Measurements from ENCODE around the gene ZFP36L2.

The ZFP36L2 gene

DNA sequence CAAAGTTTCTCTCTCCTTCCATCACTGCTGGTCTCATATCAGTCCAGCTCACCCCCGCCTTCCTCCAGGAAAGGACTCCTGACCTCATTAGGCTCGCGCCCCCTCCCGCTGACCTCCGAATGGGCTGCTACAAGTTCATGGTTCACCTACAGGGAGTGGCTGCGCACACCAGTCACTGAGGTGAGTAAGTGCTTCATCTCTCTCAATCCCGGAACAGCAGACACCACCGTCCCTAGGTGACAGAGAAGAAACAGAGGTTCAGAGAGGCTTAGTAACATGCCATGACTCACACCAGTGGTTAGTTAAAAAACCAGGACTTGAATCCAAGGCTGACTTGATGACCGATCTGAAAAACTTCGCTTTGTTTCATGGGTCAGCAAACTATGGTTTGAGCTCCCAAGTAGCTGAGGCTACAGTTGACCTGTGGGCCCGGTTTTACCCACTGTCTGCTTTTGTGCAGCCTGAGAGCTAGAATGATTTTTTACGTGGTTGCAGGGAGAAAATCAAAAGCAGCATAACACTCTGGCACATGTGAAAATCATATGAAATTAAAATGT lies 42.0 kb downstream of the ZFP36L2 start:
- no peak for DNase-seq

DNA sequence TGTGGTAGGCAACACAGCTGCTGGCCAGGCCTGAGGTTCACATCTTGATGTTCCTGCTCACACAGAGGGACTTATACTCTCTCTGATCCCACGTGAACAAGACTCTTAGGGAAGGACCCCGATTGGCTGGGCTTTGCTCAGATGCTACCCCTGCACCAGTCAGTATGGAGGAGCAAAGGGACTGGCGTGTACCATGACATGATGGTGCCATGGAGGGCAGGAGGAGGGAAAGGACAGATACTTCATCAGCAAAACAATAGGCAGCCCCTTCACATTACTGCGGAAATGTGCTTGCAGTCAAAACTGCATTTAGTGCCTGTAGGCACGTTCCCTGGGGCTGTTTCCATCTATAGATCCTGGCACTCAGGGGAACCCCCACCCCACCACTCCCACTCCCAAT lies 42.7 kb downstream of the ZFP36L2 start:
- no peak for DNase-seq

DNA sequence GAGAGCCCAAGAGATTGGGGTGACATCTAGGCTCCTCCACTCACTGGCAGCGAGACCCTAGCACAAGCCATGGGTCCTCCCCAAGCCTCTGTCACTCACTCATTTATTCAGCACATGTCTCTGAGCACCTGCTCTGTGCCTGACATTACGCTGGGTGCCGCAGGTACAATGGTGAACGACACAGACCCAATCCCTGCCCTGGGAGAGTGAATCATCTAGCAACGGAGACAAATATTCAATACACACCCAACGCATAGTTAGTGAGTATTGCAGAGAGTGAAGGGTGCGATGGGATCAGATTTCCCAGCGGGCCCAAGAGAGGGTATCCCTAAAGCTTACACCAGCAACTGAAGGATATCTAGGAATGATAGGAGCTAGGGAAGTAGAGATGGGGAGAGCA lies 45.5 kb downstream of the ZFP36L2 start:
- DNase-seq: no peak

DNA sequence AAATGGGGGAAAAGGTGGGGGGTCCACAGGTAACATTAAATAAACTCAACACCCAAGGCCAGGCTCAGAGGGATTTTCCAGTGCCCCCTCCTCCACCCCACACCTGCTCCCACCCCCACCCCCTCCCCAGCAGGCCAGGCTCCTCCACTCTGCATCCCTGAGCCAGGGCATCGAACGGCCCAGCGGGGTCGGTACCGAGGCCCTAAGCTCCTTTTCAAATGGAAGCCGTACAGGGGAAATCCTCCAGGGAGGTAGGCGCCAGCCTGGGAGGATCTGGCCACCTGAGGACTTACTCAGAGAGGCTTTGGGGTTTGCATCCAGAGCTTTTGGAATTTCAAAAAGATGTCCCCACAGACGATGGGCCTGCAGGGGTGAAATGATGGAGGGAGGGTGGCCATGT lies 46.5 kb downstream of the ZFP36L2 start:
- no peak for DNase-seq

DNA sequence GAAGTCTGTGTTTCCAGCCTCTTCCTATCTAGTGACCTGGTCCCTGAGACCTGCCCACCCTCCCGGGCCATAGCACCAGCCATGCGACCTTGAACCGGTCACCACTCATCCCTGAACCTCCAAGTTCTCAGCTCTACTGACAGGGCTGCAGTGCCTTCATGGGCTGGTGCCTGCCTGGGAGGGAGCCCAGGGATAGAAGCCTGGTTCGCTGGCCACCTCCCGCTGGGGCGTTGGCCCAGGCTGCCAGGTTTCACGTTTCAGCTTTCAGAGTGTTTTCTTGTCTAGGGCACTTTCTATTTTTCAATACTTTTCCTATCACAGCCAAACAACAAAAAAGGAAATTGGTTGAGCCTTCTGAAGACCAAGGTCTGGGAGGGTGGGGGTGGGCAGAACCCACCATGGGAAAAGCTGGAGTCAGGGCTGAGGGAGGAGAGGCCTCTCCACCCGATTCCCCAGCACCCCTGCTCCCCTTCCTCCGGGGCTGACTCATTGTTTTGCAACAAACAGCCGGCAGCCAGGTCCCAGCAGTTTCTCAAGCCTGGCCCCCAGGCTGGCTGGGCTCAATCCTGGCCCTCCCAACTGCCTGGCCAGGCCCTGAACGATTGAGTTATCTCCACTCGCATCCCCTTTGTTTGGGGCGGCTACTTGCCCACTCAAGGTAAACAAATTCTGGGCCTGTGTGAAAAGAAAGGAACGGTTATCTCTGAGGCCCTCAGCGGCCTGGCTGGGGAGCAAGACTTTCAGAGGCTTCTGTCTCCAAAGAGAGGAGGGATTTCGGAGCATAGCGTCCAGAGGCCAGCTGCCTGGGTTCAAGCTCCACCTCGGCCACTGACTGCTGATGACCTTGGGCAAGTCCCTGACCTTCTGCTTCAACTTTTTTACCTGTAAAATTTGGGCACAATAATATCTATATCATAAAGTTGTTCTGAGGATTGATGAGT lies 47.5 kb downstream of the ZFP36L2 start:
- DNase-seq: peak; percentile 76

DNA sequence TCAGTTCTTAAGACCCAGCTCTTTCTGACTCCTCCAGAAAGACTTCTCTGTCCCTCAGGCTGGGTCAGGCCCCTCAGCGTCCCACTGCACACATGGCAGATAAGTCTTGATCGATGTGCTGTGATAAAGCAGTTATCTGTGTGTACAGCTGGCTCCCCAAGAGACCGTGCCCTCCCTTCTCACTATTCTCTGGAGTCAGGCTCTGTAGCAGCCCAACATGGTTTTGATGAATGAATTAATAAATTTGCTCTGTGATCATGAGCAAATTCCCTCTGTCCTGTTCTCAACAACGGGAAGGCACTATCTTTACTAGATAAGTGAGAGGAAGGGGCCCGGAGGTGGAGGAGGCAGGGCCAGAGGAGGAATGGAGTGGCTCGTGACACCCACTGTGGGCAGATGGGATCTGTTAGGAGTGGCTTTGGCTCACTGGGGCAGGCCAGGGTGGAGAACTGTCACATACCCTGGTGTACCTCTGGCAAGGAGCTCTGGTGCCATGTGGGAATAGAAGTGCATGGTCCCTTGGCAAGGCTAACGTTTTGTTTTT lies 48.3 kb downstream of the ZFP36L2 start:
- no peak for DNase-seq

DNA sequence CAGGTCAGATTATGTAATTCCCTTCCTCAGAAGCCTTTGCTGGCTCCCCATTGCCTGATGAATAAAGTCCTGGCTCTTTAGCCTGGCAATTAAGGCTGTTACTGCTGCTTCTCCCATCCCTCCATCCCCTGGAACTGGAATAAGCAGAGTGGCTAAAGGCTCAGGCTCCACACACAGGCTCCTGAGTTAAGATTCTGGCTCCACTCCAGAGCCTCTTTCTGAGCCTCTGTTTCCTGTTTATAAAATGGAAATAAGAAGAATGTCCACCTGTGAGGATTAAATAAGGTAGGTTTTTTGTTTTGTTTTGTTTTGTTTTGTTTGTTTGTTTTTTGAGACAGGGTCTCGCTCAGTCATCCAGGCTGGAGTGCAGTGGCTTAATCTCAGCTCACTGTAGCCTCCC lies 50.0 kb downstream of the ZFP36L2 start:
- no peak for DNase-seq

DNA sequence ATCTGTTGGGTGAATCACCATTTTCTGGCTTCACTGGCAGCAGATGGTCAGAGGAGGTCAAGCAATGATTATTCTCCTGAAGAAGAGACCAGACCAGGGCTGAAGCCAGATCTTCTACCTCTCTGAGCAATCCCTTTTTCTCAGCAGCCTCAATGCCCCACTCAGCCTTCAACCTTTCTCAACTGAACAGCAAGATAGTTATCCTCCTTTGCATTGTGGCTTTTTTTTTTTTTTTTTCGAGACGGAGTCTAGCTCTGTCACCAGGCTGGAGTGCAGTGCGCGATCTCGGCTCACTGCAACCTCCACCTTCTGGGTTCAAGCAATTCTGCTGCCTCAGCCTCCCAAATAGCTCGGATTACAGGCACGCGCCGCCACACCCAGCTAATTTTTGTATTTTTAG lies 50.5 kb downstream of the ZFP36L2 start:
- no peak for DNase-seq

DNA sequence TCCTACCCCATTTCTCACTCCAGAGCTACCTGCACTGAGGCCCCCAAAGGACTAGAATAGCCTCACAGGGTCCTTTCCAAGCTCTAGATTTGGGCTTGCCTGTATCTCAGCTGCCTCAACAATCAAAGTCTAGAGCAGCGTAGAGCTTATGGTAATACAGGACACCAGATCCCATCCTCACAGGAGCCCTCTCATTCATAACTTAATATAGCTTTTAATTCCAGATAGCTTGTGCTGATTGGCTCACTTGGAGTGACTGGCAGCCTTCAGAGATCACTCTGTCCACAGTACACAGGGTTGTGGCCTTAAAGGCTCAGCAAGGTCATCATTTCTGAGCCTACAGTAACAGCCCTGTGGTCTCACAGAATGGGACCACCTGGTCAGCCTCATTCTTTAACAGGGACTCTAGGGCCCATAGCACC lies 51.4 kb downstream of the ZFP36L2 start:
- DNase-seq: no peak

DNA sequence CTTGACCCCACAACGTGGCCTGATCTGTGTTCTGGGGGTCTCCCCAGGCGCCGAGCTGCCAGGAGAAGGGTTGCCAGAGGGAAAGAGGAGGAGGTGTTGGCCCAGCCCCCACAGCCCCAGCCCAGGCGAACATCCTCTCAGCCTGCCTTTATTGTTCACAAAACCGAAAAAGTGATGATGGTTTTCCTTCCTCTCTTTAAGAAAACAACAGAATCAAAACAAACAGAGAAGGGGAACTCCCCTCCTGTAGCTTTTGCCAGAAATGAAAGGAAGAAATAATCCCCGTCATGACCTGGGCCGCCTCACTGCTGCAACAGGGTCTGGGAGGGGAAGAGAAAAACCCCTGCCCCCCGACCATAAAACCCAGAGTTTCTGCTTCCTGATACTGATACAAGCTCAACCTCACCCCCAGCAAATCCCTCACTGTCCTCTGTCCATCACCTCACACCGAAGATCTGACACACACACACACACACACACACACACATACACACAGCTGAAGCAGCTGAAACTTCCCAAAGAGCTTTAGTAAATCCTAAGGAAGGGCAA lies 52.0 kb downstream of the ZFP36L2 start:
- no peak for DNase-seq
